UCSD-AML1 (cell line): ENCODE results near the gene KCNK1.
"Not testable (repeated sequence)": the region's sequence is repeated elsewhere in the genome, so short reads cannot be mapped to it uniquely, and the experiment has no call there.

Source experiments
- DNase-seq: peaks from one replicate; lab custom pipeline; 2025; ENCODE audit not compliant: unreplicated experiment; lab: John Stamatoyannopoulos, UW

The KCNK1 gene

GRCh38 chr1:233607252-233608119 is 6.4 kb upstream of the KCNK1 start:
- no peak for DNase-seq

GRCh38 chr1:233608988-233609387 is 4.9 kb upstream of the KCNK1 start:
- DNase-seq = no peak

DNA sequence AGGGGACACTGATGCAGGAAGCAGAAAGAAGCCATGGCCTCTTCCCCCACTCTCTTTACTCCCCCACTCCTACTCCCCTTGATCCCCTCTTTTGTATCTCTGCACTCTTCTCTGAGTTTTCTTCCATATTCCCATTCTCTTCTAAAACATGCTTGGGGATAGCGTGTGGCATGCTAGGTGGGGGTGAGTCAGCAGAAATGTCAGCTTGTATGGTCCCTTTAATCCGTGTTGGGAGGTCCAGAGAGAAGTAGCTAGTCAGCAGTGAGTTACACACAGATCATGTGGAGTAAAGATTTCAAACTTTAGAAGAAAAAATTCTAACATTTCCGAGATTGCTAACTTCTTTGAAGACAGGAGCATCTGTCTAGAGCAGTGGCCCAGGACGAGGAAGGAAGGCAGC is 4.0 kb upstream of the KCNK1 start:
- DNase-seq = no peak

DNA sequence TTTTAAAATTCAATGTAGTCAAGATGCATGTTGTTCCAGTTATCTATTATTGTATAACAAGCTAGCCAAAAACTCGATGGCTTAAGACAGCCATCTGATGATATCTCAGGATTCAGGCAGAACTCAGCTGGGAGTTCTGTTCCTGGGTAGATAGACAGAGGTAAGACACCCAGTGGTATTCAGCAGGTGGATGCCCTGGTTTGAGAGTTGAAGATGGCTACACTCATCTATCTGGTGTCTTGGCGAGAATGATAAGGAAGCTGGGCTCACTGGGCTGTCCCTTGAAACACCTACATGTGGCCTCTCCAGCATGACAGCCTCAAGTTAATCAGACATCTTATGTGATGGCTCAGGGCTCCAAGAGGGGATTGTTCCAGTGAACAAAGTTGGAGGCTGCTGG is 3.3 kb upstream of the KCNK1 start:
- DNase-seq = no peak

GRCh38 chr1:233611363-233611762 is 2.5 kb upstream of the KCNK1 start:
- DNase-seq = not testable (repeated sequence)

GRCh38 chr1:233614173-233614742 is 352 bp downstream of the KCNK1 start:
- DNase-seq = no peak

- no peak for DNase-seq
Measured at GRCh38 chr1:233614743-233615521, 1.0 kb downstream of the KCNK1 start.

GRCh38 chr1:233615571-233615970 is 1.7 kb downstream of the KCNK1 start:
- DNase-seq = no peak

- no peak for DNase-seq
Measured at GRCh38 chr1:233617025-233617424, 3.1 kb downstream of the KCNK1 start.

DNA sequence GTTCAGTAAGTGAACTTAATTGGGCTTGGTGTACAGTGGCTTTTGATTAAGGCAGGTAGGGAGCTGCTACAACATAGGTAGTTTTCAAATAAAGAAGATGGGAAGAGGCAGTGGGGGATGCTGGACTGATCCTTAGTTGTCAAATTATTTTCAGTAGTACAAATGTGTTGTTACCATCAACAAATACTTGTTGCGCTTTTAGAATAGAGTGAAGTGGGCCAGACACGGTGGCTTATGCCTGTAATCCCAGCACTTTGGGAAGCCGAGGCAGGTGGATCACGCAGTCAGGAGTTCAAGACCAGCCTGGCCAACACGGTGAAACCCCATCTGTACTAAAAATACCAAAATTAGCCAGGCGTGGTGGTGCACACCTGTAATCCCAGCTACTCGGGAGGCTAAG is 5.5 kb downstream of the KCNK1 start:
- DNase-seq = not testable (repeated sequence)

GRCh38 chr1:233620065-233620464 is 6.2 kb downstream of the KCNK1 start:
- DNase-seq = no peak

DNA sequence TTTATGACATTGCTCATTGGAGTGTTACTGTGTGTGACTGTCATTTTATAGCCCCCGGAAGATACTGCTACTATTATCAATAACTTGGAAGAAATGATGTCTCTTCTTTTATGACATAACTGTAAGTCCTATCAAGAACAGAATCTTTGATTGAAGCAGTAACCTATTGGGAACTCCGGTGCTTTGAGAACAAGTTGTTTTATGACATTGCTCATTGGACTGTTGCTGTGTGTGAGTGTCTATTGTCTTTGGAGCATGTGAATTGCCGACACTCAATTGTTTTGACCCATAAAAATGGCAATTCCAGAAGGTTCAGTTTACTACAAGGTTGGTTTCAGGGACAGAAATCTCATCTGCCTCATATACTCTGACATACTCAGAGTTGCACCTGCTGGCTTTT is 8.0 kb downstream of the KCNK1 start:
- no peak for DNase-seq

DNA sequence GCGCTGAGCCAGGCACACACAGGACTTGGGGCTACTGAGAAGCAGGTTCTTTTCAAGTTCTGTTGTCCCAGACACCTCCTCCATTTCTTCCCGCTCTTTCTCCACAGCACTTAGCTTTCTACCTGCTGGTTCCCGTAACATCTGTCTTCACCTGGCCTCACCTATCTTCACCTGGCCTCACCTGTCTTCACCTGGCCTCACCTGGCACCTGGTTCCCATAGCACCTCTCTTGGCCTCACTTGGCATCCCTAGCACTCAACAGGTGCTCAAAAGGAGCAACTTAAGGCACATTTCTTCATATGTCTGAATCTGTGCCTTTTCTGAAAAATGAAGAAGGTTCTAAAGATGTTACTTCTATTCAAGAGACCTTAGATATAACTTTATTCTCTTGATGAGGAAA is 10.4 kb downstream of the KCNK1 start:
- no peak for DNase-seq

- no peak for DNase-seq
Measured at GRCh38 chr1:233625087-233625486, 11.2 kb downstream of the KCNK1 start.

DNA sequence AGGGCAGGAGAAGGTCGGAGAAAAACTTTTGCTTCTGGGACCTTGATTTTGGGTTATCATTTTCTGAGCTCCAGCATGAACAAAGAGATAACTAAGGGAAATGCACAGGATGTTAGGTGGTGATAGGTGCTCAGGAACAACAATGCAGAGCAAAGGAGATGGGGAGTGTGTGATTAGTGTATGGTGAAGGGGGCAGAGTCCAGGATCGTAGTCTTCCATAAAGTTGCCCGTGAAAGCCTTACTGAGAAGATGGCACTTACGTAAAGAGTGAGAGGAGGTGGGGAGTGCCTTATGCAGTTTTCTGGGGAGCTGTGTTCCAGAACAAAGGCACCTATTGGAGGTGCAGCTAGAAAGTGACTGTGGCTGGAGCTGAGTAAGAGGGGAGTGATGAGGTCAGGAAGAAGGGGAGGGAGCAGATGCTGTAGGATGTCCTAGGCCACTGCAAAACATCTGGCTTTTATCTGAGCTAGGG is 11.6 kb downstream of the KCNK1 start:
- DNase-seq = no peak

DNA sequence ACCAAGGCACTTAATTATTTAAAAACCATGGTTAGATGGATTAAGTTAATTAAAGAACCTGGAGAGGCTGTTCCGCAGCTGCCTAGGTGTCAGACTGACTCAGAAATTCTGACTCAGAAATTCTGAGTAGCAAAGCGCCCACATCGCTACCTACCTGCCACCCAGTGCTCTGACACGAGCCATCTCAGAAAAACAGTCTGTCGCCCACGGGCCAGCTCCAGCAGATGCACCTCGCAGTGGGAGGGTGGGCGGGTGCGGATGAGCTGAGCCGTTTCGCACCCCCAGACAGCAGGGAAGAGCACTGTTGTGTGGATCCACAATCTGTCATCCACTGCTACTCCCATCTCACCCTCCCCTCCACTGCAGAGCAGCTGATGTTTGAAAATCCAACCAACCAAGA is 13.5 kb downstream of the KCNK1 start:
- no peak for DNase-seq

DNA sequence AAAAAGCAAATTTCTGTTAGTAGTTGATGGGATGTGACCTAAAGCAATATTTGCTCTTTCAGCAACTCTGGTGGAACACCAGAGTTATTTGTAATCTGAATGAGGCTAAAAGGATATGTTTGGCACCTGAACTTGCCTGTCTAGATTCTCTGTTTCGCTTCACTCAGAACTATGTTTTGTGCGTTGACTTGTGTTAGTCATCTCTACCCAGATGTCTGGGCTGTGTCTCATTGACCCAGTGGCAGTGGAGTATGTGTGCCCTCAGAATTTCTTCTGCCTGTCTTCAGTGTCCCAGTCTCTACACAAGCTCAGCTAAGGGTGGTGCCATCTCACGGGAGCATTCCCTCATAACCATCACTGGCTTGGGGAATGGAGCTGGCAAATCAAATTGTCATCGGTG is 13.9 kb downstream of the KCNK1 start:
- DNase-seq = no peak

- no peak for DNase-seq
Measured at GRCh38 chr1:233629305-233629935, 15.5 kb downstream of the KCNK1 start.

DNA sequence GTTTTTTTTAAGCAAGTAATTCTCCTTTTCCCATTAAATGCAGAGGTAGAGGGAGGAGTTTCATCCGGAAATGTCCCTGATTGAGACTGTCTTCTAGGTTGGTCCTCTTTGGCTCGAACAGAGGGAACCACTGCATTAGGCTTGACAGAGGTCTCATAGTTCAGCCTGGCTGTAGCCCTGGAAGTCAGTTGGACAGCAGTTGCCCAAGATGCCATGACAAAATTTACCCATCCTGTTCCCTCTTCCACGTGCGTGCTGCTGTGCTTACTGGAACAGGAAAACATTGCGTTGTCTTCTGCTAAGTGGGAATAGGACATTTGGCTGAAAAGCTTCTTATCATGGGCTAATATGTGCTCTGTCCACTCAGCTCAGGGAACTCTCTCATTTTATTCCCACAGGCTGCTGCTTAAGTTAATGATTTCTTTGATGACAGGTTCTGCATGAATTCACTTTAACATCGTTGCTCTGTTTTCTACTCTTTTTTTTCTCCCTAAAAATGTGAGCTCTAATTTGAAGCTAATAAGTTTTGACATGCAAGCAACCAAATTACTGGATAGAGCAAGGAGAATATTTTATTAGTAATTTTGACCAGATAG is 18.0 kb downstream of the KCNK1 start:
- no peak for DNase-seq

DNA sequence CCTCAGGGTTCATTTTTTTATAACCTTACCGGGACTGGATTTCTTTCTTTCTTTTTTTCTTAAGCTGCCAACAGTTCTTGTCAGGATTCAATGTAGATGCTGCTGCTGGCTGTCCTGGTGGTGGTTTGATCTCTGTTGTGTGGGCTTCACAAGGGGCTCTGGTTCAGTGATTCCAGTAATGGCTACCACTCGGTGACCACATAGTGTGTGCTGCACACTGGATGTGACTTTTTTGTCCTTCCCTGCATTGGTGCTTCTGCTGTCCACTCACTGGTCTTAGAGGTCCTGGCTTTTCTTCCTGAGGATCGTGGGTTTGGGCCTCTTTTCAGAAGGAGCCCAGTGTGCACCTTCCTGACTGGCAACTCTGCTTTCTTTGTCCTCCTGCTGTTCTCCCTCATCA is 18.5 kb downstream of the KCNK1 start:
- no peak for DNase-seq
